ENCODE data around the gene IFNAR1.

GRCh38 chr21:33378081-33378480 is 53.3 kb downstream of the IFNAR1 start:
- TF ChIP-seq YY1 (IDR thresholded peaks at IDR 0.05; ENCODE audit: low read depth, low read length) (no peak), CTCF (IDR thresholded peaks at IDR 0.05; ENCODE audit: control extremely low read depth in 1 of 3, insufficient read depth in 1 of 3, low read depth in 1 of 3, low read length in 3 of 3) (no peak), GTF2F1 (IDR thresholded peaks at IDR 0.05; ENCODE audit: borderline replicate concordance, low read depth, low read length) (no peak), GABPA (IDR thresholded peaks at IDR 0.05; ENCODE audit: borderline replicate concordance, insufficient read depth, low read length) (no peak), RAD21 (IDR thresholded peaks at IDR 0.05 in 1 of 2, conservative IDR thresholded peaks at IDR 0.05 in 1 of 2; ENCODE audit: low read depth in 2 of 2, low read length in 2 of 2) (no peak), TCF12 (IDR thresholded peaks at IDR 0.05; ENCODE audit: low read depth, low read length) (no peak), KDM5A (IDR thresholded peaks at IDR 0.05; ENCODE audit: low read length) (no peak), JUND (IDR thresholded peaks at IDR 0.05; ENCODE audit: low read length) (no peak)
